PFSK-1 (cell line): ENCODE results near the gene TUBB.

Source experiments
- FOXP2 ChIP-seq: optimal IDR thresholded peaks from 2 replicates; pipeline ENCODE3; 2011; ENCODE audit warnings: borderline replicate concordance, control low read depth, inconsistent platforms; ENCODE audit not compliant: insufficient read depth; ENCODE audit errors: extremely low read length, extremely low read depth
- POLR2AphosphoS5 ChIP-seq: IDR thresholded peaks from 2 replicates; pipeline ENCODE4 v1.6.1; 2012; ENCODE audit warnings: low read depth, mild to moderate bottlenecking, control low read depth, low read length, moderate library complexity

GRCh38 chr6:30726506-30727413 is 6.6 kb downstream of the TUBB start:
- TF ChIP-seq FOXP2, result no peak
- TF ChIP-seq POLR2AphosphoS5, result no peak; the same call in 1 of the 2 replicates
